ENCODE measurements around the gene RASSF1. TPM values are rescaled to one million over a fixed set of nuclear protein-coding genes. Genes with fewer than 3 reads are reported as not detected.

Gene RASSF1
- total and polyA plus RNA-seq, 10 of the 15 experiments (the other 5 are each of a cell fraction or from before 2014, with no cell fraction given): 4.4 to 59.6 (median 37.2) TPM

DNA sequence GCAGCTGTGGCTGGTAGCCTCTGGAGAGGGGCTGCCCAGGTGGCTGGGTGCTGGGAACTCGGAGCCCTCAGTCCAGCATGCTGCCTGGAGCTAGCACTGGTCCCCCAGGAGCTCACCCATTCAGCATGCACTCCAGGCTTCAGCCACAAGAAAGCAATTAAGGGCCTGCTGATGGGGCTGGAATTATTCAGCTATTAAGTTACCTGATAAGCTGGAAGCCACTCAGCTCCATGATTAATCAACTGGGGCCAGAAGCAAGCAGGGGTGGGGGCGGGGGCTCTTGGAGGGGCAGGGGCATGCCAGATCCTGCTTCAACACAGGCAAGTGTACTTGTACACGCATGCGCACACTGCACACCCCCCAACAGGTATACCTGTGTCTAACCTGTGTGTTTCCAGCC is 40.7 kb upstream of the RASSF1 start:
- no peak for FAIRE-seq
- ChIA-PET SMC1A (ENCODE audit: uncharacterized antibody, unreplicated experiment) (no interaction called here), POLR2A (no interaction called here), CTCF (no interaction called here), RAD21 (ENCODE audit: unreplicated experiment) (no interaction called here)
- intact Hi-C loops (cut with micrococcal nuclease; ENCODE audit: unreplicated experiment): no loop called here
- Histone ChIP-seq H2AFZ (ENCODE audit: control insufficient read depth, low read depth, low read length) (no peak overlapping the region), H3K27ac (ENCODE audit: control insufficient read depth, insufficient read depth) (no peak overlapping the region), H3K27me3 (replicated peaks in 1 of 2; ENCODE audit: control insufficient read depth in 2 of 2, insufficient read depth in 2 of 2, low read length in 1 of 2) (no peaks in the 10 kb centered on the region), H3K36me3 (ENCODE audit: control insufficient read depth in 2 of 2, insufficient read depth in 2 of 2, low read length in 1 of 2) (no peaks in the 10 kb centered on the region), H3K4me3 (no peak overlapping the region), H3K4me2 (ENCODE audit: control insufficient read depth, insufficient read depth) (no peak overlapping the region), H3K79me2 (ENCODE audit: control insufficient read depth, insufficient read depth, low read length) (no peaks in the 10 kb centered on the region), H3K4me1 (ENCODE audit: control insufficient read depth, insufficient read depth, low read length) (no peaks in the 10 kb centered on the region), H3K9me3 (replicated peaks; ENCODE audit: control insufficient read depth, insufficient read depth, low read length) (no peaks in the 10 kb centered on the region), H4K20me1 (ENCODE audit: control insufficient read depth, insufficient read depth) (no peaks in the 10 kb centered on the region), H3K9ac (ENCODE audit: control insufficient read depth, insufficient read depth, low read length) (no peak overlapping the region)
- ATAC-seq: no peak
- no TSS peak for BruUV-seq (replicated peaks)
- TF ChIP-seq WRNIP1 (IDR thresholded peaks at IDR 0.05; ENCODE audit: borderline replicate concordance, low read depth, low read length) (no peak), HDAC2 (IDR thresholded peaks at IDR 0.05) (no peak), CBX3 (IDR thresholded peaks at IDR 0.05; ENCODE audit: borderline replicate concordance, low read depth) (no peak), PML (IDR thresholded peaks at IDR 0.05; ENCODE audit: low read length) (no peak), ZNF622 (IDR thresholded peaks at IDR 0.05) (no peak)
- in situ Hi-C loops (cut with MboI): no loop called here
- 33% methylated on average over 4 of the region's 4 CpGs for WGBS (ENCODE audit: insufficient coverage, insufficient replicate concordance, low lambda C conversion rate, missing lambda C conversion rate)
- DNase-seq (ENCODE audit: low read depth, low spot score): no peak

GRCh38 chr3:50380405-50381085 is 39.9 kb upstream of the RASSF1 start:
- Histone ChIP-seq H3K4me1 (ENCODE audit: control insufficient read depth, insufficient read depth, low read length) (no peaks in the 10 kb centered on the region), H3K9ac (ENCODE audit: control insufficient read depth, insufficient read depth, low read length) (no peak overlapping the region), H3K4me2 (ENCODE audit: control insufficient read depth, insufficient read depth) (no peak overlapping the region), H3K27me3 (replicated peaks in 1 of 2; ENCODE audit: control insufficient read depth in 2 of 2, insufficient read depth in 2 of 2, low read length in 1 of 2) (no peaks in the 10 kb centered on the region), H3K9me3 (replicated peaks; ENCODE audit: control insufficient read depth, insufficient read depth, low read length) (no peaks in the 10 kb centered on the region), H3K36me3 (ENCODE audit: control insufficient read depth in 2 of 2, insufficient read depth in 2 of 2, low read length in 1 of 2) (no peaks in the 10 kb centered on the region), H3K27ac (ENCODE audit: control insufficient read depth, insufficient read depth) (no peak overlapping the region), H3K4me3 (no peak overlapping the region), H3K79me2 (ENCODE audit: control insufficient read depth, insufficient read depth, low read length) (no peaks in the 10 kb centered on the region), H2AFZ (ENCODE audit: control insufficient read depth, low read depth, low read length) (no peak overlapping the region), H4K20me1 (ENCODE audit: control insufficient read depth, insufficient read depth) (no peaks in the 10 kb centered on the region)
- SMC1A ChIA-PET (ENCODE audit: uncharacterized antibody, unreplicated experiment): no interaction called here
- CTCF ChIA-PET: no interaction called here
- ATAC-seq: no peak
- intact Hi-C loops (cut with micrococcal nuclease; ENCODE audit: unreplicated experiment): no loop called here
- POLR2A ChIA-PET: interaction anchor here (0.6 kb wide), 2 partner anchors 21 to 304 kb away, joined by 4 to 6 read pairs; no protein-coding TSS in a partner anchor
- no peak for TF ChIP-seq POLR2AphosphoS5 (IDR thresholded peaks at IDR 0.05; ENCODE audit: low read length)
- no peak for TF ChIP-seq PBX3 (IDR thresholded peaks at IDR 0.05; ENCODE audit: insufficient replicate concordance, low read depth, low read length)
- no peak for TF ChIP-seq GABPA (IDR thresholded peaks at IDR 0.05; ENCODE audit: low read depth)
- TF ChIP-seq MAX (IDR thresholded peaks at IDR 0.05; ENCODE audit: low read depth, low read length): no peak
- TF ChIP-seq SRF (IDR thresholded peaks at IDR 0.05; ENCODE audit: low read depth in 2 of 2, low read length in 2 of 2): no peak
- TF ChIP-seq CHD1 (IDR thresholded peaks at IDR 0.05; ENCODE audit: low read depth, low read length): no peak
- no peak for TF ChIP-seq ZZZ3 (IDR thresholded peaks at IDR 0.05; ENCODE audit: control insufficient read depth, insufficient read length, low read depth)
- no peak for TF ChIP-seq DPF2 (IDR thresholded peaks at IDR 0.05)
- no peak for TF ChIP-seq RELA (IDR thresholded peaks at IDR 0.05; ENCODE audit: borderline replicate concordance, partially characterized antibody)
- in situ Hi-C loops (cut with MboI): no loop called here
- no peak for DNase-seq (ENCODE audit: low read depth, low spot score)
- WGBS (ENCODE audit: insufficient coverage, insufficient replicate concordance, low lambda C conversion rate, missing lambda C conversion rate): 15% methylated on average over 17 of the region's 17 CpGs
- no TSS peak for BruUV-seq (replicated peaks)
- no peak for FAIRE-seq
- RAD21 ChIA-PET (ENCODE audit: unreplicated experiment): no interaction called here

Measured in GM12878 (cell line).